Activated naive CD4-positive, alpha-beta T cell (primary cell): ENCODE measurements around the gene RAP1GDS1.
"Not testable (repeated sequence)": the region's sequence is repeated elsewhere in the genome, so short reads cannot be mapped to it uniquely, and the experiment has no call there.

Source experiments
- DNase-seq, 4 experiments: peaks; one replicate each; lab custom pipeline; 2025; lab: John Stamatoyannopoulos, UW

Gene RAP1GDS1

GRCh38 chr4:98434816-98435215, 173.6 kb downstream of the RAP1GDS1 start:
- no peak for DNase-seq

GRCh38 chr4:98444371-98444770, 183.2 kb downstream of the RAP1GDS1 start:
- DNase-seq = no peak

- peak in 1 of 4 experiments; percentile 3 for DNase-seq
Observed at GRCh38 chr4:98446499-98447375, 185.6 kb downstream of the RAP1GDS1 start.

GRCh38 chr4:98447648-98448047, 186.5 kb downstream of the RAP1GDS1 start:
- no peak for DNase-seq

- peak in 1 of 4 experiments; percentile 4 for DNase-seq
Observed at GRCh38 chr4:98448908-98449307, 187.7 kb downstream of the RAP1GDS1 start.

GRCh38 chr4:98452091-98452490, 190.9 kb downstream of the RAP1GDS1 start:
- DNase-seq = no peak

GRCh38 chr4:98457422-98457821, 196.2 kb downstream of the RAP1GDS1 start:
- DNase-seq = not testable (repeated sequence)

- not testable (repeated sequence) for DNase-seq
Observed at GRCh38 chr4:98461121-98461865, 200.1 kb downstream of the RAP1GDS1 start.

GRCh38 chr4:98462487-98462886, 201.3 kb downstream of the RAP1GDS1 start:
- no peak for DNase-seq

GRCh38 chr4:98466868-98467599, 205.8 kb downstream of the RAP1GDS1 start:
- DNase-seq = no peak

- DNase-seq = peak in 3 of 4 experiments; percentile 11 to 50 (median 33)
Observed at GRCh38 chr4:98467627-98468072, 206.5 kb downstream of the RAP1GDS1 start.

GRCh38 chr4:98468709-98469108, 207.5 kb downstream of the RAP1GDS1 start:
- no peak for DNase-seq

- no peak for DNase-seq
Observed at GRCh38 chr4:98469771-98470170, 208.6 kb downstream of the RAP1GDS1 start.

- DNase-seq = no peak
Observed at GRCh38 chr4:98470366-98470765, 209.2 kb downstream of the RAP1GDS1 start.

- no peak for DNase-seq
Observed at GRCh38 chr4:98470831-98471230, 209.6 kb downstream of the RAP1GDS1 start.

- no peak for DNase-seq
Observed at GRCh38 chr4:98473046-98473445, 211.9 kb downstream of the RAP1GDS1 start.

GRCh38 chr4:98474408-98474844, 213.2 kb downstream of the RAP1GDS1 start:
- no peak for DNase-seq

GRCh38 chr4:98476891-98477290, 215.7 kb downstream of the RAP1GDS1 start:
- no peak for DNase-seq

GRCh38 chr4:98479590-98479989, 218.4 kb downstream of the RAP1GDS1 start:
- not testable (repeated sequence) for DNase-seq

- no peak for DNase-seq
Observed at GRCh38 chr4:98480535-98480934, 219.4 kb downstream of the RAP1GDS1 start.

GRCh38 chr4:98481167-98481566, 220.0 kb downstream of the RAP1GDS1 start:
- no peak for DNase-seq

- DNase-seq = no peak
Observed at GRCh38 chr4:98482503-98482846, 221.3 kb downstream of the RAP1GDS1 start.
